Stimulated activated CD4-positive, alpha-beta T cell treated with anti-CD3 and anti-CD28 coated beads, TNF-alpha, amount 100 ng/mL, for 48 hours (primary cell): ENCODE data around the gene CACNA1F.

Experiments
- DNase-seq, 3 donors: peaks; one replicate each; pipeline ENCODE4 v3.0.0-alpha.2; 2020; ENCODE audit warnings: low read depth in 3 of 3

CACNA1F gene

GRCh38 chrX:49230500-49231232, 2.5 kb downstream of the CACNA1F start:
- peak; percentile 26 to 68 (median 44) for DNase-seq

- no peak for DNase-seq
Observed at GRCh38 chrX:49228185-49228584, 5.0 kb downstream of the CACNA1F start.

- no peak for DNase-seq
Observed at GRCh38 chrX:49227726-49228125, 5.4 kb downstream of the CACNA1F start.

- DNase-seq: no peak
Observed at GRCh38 chrX:49226946-49227345, 6.2 kb downstream of the CACNA1F start.

- no peak for DNase-seq
Observed at GRCh38 chrX:49225858-49226257, 7.3 kb downstream of the CACNA1F start.

- no peak for DNase-seq
Observed at GRCh38 chrX:49221868-49222267, 11.3 kb downstream of the CACNA1F start.

GRCh38 chrX:49220100-49220499, 13.0 kb downstream of the CACNA1F start:
- no peak for DNase-seq

GRCh38 chrX:49214996-49215526, 18.1 kb downstream of the CACNA1F start:
- DNase-seq: no peak

GRCh38 chrX:49214416-49214815, 18.7 kb downstream of the CACNA1F start:
- no peak for DNase-seq

- DNase-seq: no peak
Observed at GRCh38 chrX:49212861-49213260, 20.3 kb downstream of the CACNA1F start.

- no peak for DNase-seq
Observed at GRCh38 chrX:49212209-49212608, 20.9 kb downstream of the CACNA1F start.

- DNase-seq: no peak
Observed at GRCh38 chrX:49211074-49211473, 22.1 kb downstream of the CACNA1F start.

GRCh38 chrX:49210406-49210805, 22.7 kb downstream of the CACNA1F start:
- no peak for DNase-seq

GRCh38 chrX:49209434-49210251, 23.5 kb downstream of the CACNA1F start:
- no peak for DNase-seq

GRCh38 chrX:49208399-49208798, 24.7 kb downstream of the CACNA1F start:
- no peak for DNase-seq

- DNase-seq: no peak
Observed at GRCh38 chrX:49206543-49206942, 26.6 kb downstream of the CACNA1F start.

- DNase-seq: no peak
Observed at GRCh38 chrX:49205443-49205842, 27.7 kb downstream of the CACNA1F start.

- DNase-seq: no peak
Observed at GRCh38 chrX:49204709-49205108, 28.4 kb downstream of the CACNA1F start.

GRCh38 chrX:49204017-49204416, 29.1 kb downstream of the CACNA1F start:
- DNase-seq: no peak

- no peak for DNase-seq
Observed at GRCh38 chrX:49203536-49203935, 29.6 kb downstream of the CACNA1F start.

GRCh38 chrX:49202022-49202421, 31.1 kb downstream of the CACNA1F start:
- DNase-seq: no peak

GRCh38 chrX:49199906-49200771, 33.0 kb downstream of the CACNA1F start, which contains the start of gene SYP:
SYP (minus strand) TSS chrX:49200193; CDS start chrX:49200186, 7 bp downstream.
- DNase-seq: peak; percentile 71 to 83 (median 82)
